Stromal cell of bone marrow (primary cell): Measurements from ENCODE around the gene ATP11C.

Experiments
- DNase-seq: peaks from one replicate; pipeline ENCODE4 v3.0.0-alpha.2; 2012; ENCODE audit warnings: low read depth

The ATP11C gene

GRCh38 chrX:139803224-139803623 lies 129.6 kb downstream of the ATP11C start:
- DNase-seq: no peak

- no peak for DNase-seq
Observed at GRCh38 chrX:139802048-139802447, 130.8 kb downstream of the ATP11C start.

DNA sequence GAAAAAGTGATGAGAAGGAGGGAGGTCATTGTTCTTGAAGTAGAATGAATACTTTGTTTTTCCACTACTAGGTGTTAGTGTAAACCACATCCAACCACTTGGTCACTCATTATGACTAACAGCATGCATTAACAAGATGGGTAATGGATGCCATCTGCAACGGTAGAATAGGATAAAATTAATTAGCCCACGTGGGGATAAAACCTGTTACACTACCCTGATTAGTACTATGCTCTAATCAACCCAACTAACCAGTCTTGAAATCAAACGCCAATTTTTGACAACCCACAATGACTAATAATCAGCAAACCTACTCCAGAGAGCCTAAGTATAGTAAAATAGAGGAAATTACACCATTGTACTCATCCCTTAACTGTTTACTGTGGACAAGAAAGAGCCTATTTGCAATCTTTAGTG lies 131.4 kb downstream of the ATP11C start:
- no peak for DNase-seq

- DNase-seq: no peak
Observed at GRCh38 chrX:139798701-139799100, 134.2 kb downstream of the ATP11C start.

DNA sequence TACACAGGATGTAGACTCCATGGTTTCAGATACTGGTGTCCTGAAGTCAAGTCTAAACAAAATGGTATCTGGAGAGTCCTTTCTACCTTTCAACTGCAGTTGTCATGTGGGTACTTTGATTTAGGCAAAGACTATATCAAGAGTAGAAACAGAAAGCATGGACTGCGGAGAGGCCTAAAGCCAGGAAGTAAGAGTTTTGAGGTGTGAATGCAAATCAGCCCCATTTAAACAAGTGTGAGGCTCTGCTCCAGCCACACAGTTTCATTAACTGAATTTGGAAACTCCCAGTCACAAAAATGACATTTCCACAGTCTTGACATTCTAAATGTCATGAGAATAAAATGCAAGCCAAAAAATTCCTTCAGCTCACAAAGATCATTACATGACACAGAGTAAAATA lies 137.7 kb downstream of the ATP11C start:
- no peak for DNase-seq

GRCh38 chrX:139787601-139788000 lies 145.3 kb downstream of the ATP11C start:
- DNase-seq: no peak

DNA sequence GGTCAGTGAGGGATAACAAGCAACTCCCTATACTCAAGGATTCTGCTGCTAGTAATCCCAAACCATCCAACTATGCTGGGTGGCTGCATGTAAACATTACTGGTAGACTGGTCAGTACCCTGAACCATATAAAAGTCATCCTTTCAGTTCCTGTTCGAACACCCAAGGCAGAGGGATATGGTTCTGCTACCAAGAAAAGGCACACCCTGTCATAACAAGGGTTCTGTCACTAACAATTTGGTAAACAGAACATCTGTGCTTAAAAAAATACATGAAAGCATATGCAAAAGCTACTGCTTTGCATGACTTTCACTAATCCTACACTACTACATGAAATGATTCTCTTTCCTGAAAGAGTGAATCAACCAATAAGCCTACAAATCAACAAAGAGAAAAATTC lies 148.0 kb downstream of the ATP11C start:
- no peak for DNase-seq

- DNase-seq: no peak
Observed at GRCh38 chrX:139783959-139784358, 148.9 kb downstream of the ATP11C start.

GRCh38 chrX:139783030-139783429 lies 149.8 kb downstream of the ATP11C start:
- no peak for DNase-seq

DNA sequence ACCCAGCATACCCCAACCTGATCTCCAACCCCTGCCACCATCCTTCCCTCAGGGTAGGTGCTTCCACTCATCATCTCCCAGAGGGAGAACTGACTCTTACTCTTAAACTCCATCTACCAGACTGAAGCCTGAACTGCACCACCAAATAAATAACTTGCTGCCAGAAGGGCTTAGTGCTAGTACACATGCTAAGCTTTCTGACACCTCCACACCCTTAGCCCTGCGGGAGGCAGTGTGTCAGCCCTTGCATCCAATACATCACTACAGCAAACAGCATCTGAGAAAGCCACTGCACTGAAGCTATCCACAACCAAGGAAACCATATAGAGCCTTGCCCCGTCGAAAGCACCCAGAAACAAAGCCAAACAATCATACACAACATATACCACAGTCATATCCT lies 156.3 kb downstream of the ATP11C start:
- DNase-seq: no peak

DNA sequence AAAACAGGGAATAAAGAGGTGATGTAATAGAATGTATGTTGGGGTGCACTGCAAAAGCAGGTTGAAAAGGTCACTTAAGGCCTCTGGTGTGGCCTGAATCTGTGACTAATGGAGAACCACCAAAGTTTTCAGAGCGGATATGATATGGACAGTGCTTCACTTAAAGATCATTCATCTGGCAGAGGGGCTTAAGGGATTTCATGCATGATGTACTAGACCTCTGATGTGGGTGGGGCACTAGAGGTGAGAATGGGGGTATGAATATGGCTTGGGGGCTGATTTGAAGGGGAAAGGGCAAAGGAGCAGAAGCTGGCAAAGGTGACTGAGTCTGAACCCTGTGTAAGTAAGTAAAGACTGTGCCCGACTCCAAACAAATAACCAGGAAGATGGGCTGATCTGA lies 162.5 kb downstream of the ATP11C start:
- no peak for DNase-seq

GRCh38 chrX:139766545-139766983 lies 166.3 kb downstream of the ATP11C start:
- DNase-seq: no peak

- peak; percentile 64 for DNase-seq
Observed at GRCh38 chrX:139762400-139763183, 170.3 kb downstream of the ATP11C start.

DNA sequence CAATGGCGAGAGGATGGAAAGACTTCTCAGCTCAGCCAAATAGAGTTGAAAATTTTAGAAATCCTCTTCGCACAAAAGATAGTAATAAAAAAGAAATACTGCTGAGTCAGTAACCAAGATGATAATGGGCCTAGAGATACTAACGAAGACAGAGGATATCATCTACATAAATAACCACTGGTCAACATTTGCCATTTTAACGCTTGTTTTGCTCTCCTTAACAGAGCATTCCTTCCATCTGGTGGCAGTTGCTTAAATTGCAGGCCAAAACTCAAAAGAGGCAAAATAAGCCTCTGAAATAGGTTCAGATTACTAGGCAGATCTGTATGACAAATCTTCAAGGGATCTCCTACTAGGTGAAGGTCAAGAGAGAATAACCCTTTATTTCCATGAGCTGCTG lies 173.2 kb downstream of the ATP11C start:
- no peak for DNase-seq

GRCh38 chrX:139758809-139759208 lies 174.0 kb downstream of the ATP11C start:
- no peak for DNase-seq

- DNase-seq: no peak
Observed at GRCh38 chrX:139758250-139758649, 174.6 kb downstream of the ATP11C start.

GRCh38 chrX:139751053-139751452 lies 181.8 kb downstream of the ATP11C start:
- no peak for DNase-seq

DNA sequence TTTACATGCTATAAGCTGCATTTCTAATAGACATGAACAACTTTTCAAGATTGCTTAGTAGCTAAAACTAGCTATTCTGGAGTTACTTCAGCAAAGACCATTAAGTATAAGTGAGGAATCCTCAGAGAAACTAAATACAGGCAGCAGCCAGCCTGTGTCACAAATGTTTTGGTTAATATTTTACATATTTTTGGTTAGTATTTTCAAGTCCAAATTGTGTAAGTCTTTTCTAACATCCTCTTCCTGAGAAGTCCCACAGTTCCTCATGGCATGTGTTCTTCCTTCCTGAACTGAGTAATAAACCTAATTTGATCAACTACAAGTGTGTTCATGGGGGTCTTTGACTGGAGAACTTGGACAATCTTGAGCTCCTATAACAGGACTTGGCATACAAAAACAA lies 182.5 kb downstream of the ATP11C start:
- DNase-seq: no peak

DNA sequence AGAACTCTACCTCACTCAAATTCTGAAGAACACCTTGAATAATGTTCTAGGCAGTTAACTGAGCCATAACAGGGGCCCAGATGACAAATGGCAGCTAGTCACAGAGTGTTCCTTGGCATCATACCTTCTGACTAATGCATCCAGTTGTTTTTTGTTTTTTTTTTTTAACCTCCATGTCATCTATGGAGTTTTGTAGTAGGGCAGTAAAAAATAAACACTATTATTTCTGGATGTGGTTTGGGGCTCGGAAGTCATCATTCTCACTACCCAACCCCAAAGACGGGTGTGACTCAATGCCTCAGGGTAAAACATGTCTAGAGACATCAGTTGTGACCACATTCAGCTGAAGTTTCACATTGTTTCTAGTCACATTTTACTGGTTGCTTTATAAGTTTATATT lies 193.7 kb downstream of the ATP11C start:
- peak; percentile 26 for DNase-seq

GRCh38 chrX:139738581-139738980 lies 194.3 kb downstream of the ATP11C start:
- no peak for DNase-seq

- DNase-seq: no peak
Observed at GRCh38 chrX:139736151-139736550, 196.7 kb downstream of the ATP11C start.

DNA sequence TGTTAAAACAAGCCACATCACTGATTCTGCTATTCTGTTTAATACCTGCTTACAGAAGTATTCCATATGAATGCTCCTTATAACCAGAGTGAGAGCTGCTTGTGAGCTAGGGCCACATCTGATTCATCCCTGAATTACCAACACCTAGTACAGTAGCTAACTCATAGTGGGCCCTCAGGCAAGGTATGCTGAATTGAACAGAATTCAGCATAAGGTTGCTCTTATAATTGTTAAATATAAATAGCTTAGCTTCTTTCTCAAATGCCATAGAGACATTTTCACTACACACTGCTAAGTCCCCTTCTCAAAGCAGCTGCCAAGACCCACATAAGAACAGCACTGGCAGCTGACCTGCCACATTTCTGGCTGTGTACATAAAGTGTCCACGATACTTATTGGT lies 197.9 kb downstream of the ATP11C start:
- no peak for DNase-seq

DNA sequence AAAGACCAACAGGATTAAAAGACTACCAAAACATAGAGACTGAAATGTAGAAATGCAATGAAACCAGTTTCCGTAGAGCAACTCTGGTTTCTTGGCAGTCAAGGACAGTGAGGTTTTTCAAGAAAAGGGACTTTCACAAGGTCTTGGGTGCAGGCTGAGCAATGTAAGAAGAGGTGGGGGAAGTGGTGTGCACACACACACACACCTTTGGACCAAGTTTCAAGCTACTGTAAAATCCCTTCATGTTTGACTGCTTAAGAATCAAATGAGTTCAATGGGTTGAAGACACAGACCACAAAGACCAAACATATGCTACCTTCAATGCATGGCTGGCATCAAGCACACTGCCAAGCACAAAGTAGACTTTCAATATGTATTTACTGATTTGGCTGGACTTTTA lies 207.1 kb downstream of the ATP11C start:
- DNase-seq: no peak

DNA sequence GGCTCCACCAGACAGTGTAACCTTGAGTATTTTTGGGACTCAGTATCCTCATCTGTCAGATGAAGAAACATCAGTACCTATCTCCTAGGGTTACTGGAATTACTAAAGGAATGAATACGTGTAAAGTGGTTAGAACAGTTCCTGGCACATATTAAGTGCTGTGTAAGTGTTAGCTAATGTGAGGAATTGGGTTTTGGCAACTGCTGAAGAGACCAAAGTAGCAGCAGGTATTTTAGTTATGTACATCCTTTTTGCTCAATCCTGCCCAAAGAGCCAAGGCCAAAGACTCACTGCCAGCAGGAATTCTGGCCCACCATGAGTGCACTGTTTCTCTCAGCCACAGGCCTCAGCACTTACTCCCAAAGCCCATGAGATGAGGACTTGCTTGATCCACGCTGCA lies 208.2 kb downstream of the ATP11C start:
- DNase-seq: no peak
